NB4 (cell line): ENCODE results near the gene SEL1L.

Experiments used
- CTCF ChIP-seq: IDR thresholded peaks from one replicate; pipeline ENCODE4 v1.5.1; 2012; ENCODE audit warnings: low read depth, low read length
- TF ChIP-seq, protein P1 (sequence below): IDR thresholded peaks from 2 replicates; pipeline ENCODE4 v1.6.1; 2011; ENCODE audit warnings: low read depth, low read length

- TF ChIP-seq CTCF: peak; percentile 69
- TF ChIP-seq, protein P1, sequence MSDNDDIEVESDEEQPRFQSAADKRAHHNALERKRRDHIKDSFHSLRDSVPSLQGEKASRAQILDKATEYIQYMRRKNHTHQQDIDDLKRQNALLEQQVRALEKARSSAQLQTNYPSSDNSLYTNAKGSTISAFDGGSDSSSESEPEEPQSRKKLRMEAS: no peak
Observed at GRCh38 chr14:81464253-81465002, 69.2 kb downstream of the SEL1L start.
